HCT116 (cell line): Measurements from ENCODE around the gene RNF39. TPM values are rescaled to one million over a fixed set of nuclear protein-coding genes. Genes with fewer than 3 reads are reported as not detected.
A peak's percentile ranks its signal among the peaks of the same experiment; 100 is the strongest.

Experiments
- ATAC-seq: fragments of 200-7000 bp; cut with Tn5 transposase; 2 replicates; pipeline ENCODE4 v1.9.1; 2020; ENCODE audit warnings: mild to moderate bottlenecking, moderate library complexity
- BruUV-seq: library from RNA; stranded (reverse); fragments of 400-500 nt; replicated peaks from 2 replicates; lab custom pipeline; 2021; lab: Mats Ljungman, UMichigan
- CTCF ChIA-PET: fragments of 300-600 bp; sonication (Branson Sonifier 250); formaldehyde crosslinking; loops from one replicate; lab custom pipeline; 2021; ENCODE audit warnings: antibody characterized with exemption; lab: Charles Lee
- POLR2A ChIA-PET: fragments of 300-600, 350-600 bp; sonication (Branson Sonifier 250); formaldehyde crosslinking; loops from one replicate; lab custom pipeline; 2021; ENCODE audit warnings: antibody characterized with exemption; lab: Charles Lee
- RAD21 ChIA-PET, 2 experiments: fragments of 300-600 bp; sonication (Branson Sonifier 250); formaldehyde crosslinking; loops; one replicate each; lab custom pipeline; 2023; ENCODE audit warnings: low total read pairs in 2 of 2; ENCODE audit not compliant: uncharacterized antibody in 2 of 2, unreplicated experiment in 2 of 2, low non-redundant PET in 1 of 2; lab: Charles Lee
- DNase-seq: peaks from one replicate; pipeline ENCODE4 v3.0.0-alpha.2; 2010; ENCODE audit warnings: low read depth, low spot score
- H2AFZ ChIP-seq: fragments of 200-600 bp; shearing (Covaris generic), sonication (generic); 2 replicates; pipeline ENCODE4 v1.6.1; 2017; ENCODE audit warnings: low read depth, mixed run types, mixed read lengths, antibody characterized with exemption, low read length; ENCODE audit not compliant: poor library complexity, severe bottlenecking
- H3K27ac ChIP-seq: 2 replicates; pipeline ENCODE4 v1.5.1; 2012; ENCODE audit warnings: low read depth, low read length
- H3K27me3 ChIP-seq: fragments of 200-600 bp; sonication (generic); 2 replicates; pipeline ENCODE4 v1.6.1; 2016; ENCODE audit warnings: mixed run types, low read length, mixed read lengths; ENCODE audit not compliant: insufficient read depth
- H3K36me3 ChIP-seq, 2 experiments: fragments of 200-500 bp in 1 of 2; fragments of 200-600 bp in 1 of 2; sonication (Bioruptor generic) in 1 of 2; sonication (generic) in 1 of 2; 2 replicates each; pipeline versions ENCODE4 v1.5.1 to v1.6.1; 2014 to 2016; ENCODE audit warnings: low read length in 2 of 2, inconsistent platforms in 1 of 2, mixed read lengths in 1 of 2, mixed run types in 1 of 2; ENCODE audit not compliant: insufficient read depth in 2 of 2, control insufficient read depth in 1 of 2
- H3K4me1 ChIP-seq, 2 experiments: fragments of 200-600 bp in 1 of 2; sonication (generic) in 1 of 2; 2 replicates each; pipeline versions ENCODE4 v1.5.1 to v1.6.1; 2012 to 2017; ENCODE audit warnings: low read length in 2 of 2, inconsistent platforms in 1 of 2, mild to moderate bottlenecking in 1 of 2, mixed read lengths in 1 of 2, mixed run types in 1 of 2, moderate library complexity in 1 of 2; ENCODE audit not compliant: insufficient read depth in 2 of 2, control insufficient read depth in 1 of 2
- H3K4me2 ChIP-seq: fragments of 200-600 bp; sonication (generic); 2 replicates; pipeline ENCODE4 v1.6.1; 2017; ENCODE audit warnings: mixed run types, low read length, mixed read lengths
- H3K4me3 ChIP-seq, 2 experiments: fragments of 200-600 bp in 1 of 2; sonication (generic) in 1 of 2; replicated peaks in 1 of 2; 2 replicates each; pipeline ENCODE4 v1.5.1; 2011 to 2016; ENCODE audit warnings: low read length in 2 of 2, control low read depth in 1 of 2, low read depth in 1 of 2, mild to moderate bottlenecking in 1 of 2, mixed read lengths in 1 of 2, mixed run types in 1 of 2
- H3K79me2 ChIP-seq: fragments of 200-600 bp; sonication (generic); 2 replicates; pipeline ENCODE4 v1.6.1; 2017; ENCODE audit warnings: mild to moderate bottlenecking, mixed run types, low read length, moderate library complexity, mixed read lengths; ENCODE audit not compliant: insufficient read depth
- H3K9ac ChIP-seq: fragments of 200-600 bp; sonication (generic); 2 replicates; pipeline ENCODE4 v1.6.1; 2016; ENCODE audit warnings: low read length, mixed read lengths
- H3K9me2 ChIP-seq: fragments of 200-600 bp; sonication (generic), shearing (Covaris generic); 2 replicates; pipeline ENCODE4 v1.6.1; 2017; ENCODE audit warnings: mixed run types, mild to moderate bottlenecking, moderate library complexity; ENCODE audit not compliant: insufficient read depth
- H3K9me3 ChIP-seq, 2 experiments: fragments of 200-500 bp in 1 of 2; fragments of 200-600 bp in 1 of 2; sonication (Bioruptor generic) in 1 of 2; sonication (generic) in 1 of 2; 2 replicates each; pipeline ENCODE4 v1.6.1; 2014 to 2017; ENCODE audit warnings: low read length in 2 of 2, mixed read lengths in 2 of 2, inconsistent platforms in 1 of 2, low read depth in 1 of 2, mild to moderate bottlenecking in 1 of 2, mixed run types in 1 of 2, moderate library complexity in 1 of 2; ENCODE audit not compliant: control insufficient read depth in 1 of 2, insufficient read depth in 1 of 2
- H4K20me1 ChIP-seq: fragments of 200-600 bp; sonication (generic), shearing (Covaris generic); 2 replicates; pipeline ENCODE4 v1.6.1; 2017; ENCODE audit warnings: mixed run types, mild to moderate bottlenecking, moderate library complexity; ENCODE audit not compliant: insufficient read depth
- CTCF ChIP-seq, 3 experiments: fragments of 200-600 bp in 1 of 3; sonication (generic) in 1 of 3; IDR thresholded peaks in 2 of 3; conservative IDR thresholded peaks in 1 of 3; 2 replicates each; pipeline ENCODE4 v1.5.1; 2012 to 2017; ENCODE audit warnings: low read depth in 2 of 3, low read length in 2 of 3, antibody characterized with exemption in 1 of 3, borderline replicate concordance in 1 of 3, control low read depth in 1 of 3, mild to moderate bottlenecking in 1 of 3, mixed read lengths in 1 of 3, mixed run types in 1 of 3, moderate library complexity in 1 of 3; ENCODE audit not compliant: insufficient read depth in 1 of 3
- ELF1 ChIP-seq: IDR thresholded peaks from 2 replicates; pipeline ENCODE4 v1.6.1; 2012; ENCODE audit warnings: low read depth, borderline replicate concordance
- FOSL1 ChIP-seq: IDR thresholded peaks from 2 replicates; pipeline ENCODE4 v1.6.1; 2012; ENCODE audit warnings: low read depth
- POLR2A ChIP-seq: IDR thresholded peaks from 2 replicates; pipeline ENCODE4 v1.7.0; 2011; ENCODE audit warnings: borderline replicate concordance; ENCODE audit not compliant: insufficient read depth, insufficient read length; ENCODE audit errors: extremely low read depth
- POLR2AphosphoS5 ChIP-seq: IDR thresholded peaks from 2 replicates; pipeline ENCODE4 v1.6.1; 2011; ENCODE audit warnings: mild to moderate bottlenecking, low read depth, low read length, moderate library complexity
- RAD21 ChIP-seq: IDR thresholded peaks from 2 replicates; pipeline ENCODE4 v1.6.1; 2012; ENCODE audit warnings: low read depth, mild to moderate bottlenecking
- SIN3A ChIP-seq: IDR thresholded peaks from 2 replicates; pipeline ENCODE4 v1.6.1; 2012; ENCODE audit warnings: low read depth
- SRF ChIP-seq: IDR thresholded peaks from 2 replicates; pipeline ENCODE4 v1.6.1; 2012; ENCODE audit warnings: low read depth
- YY1 ChIP-seq: IDR thresholded peaks from 2 replicates; pipeline ENCODE4 v1.6.1; 2011; ENCODE audit warnings: low read length, low read depth, moderate library complexity, mild to moderate bottlenecking; ENCODE audit not compliant: insufficient replicate concordance; ENCODE audit errors: extremely low read depth
- intact Hi-C: fragments of 100-400 bp; cut with micrococcal nuclease; formaldehyde crosslinking; loops from 2 replicates; pipeline ENCODE4 v1.10.0; 2022
- total RNA-seq: library from RNA; stranded (reverse); gene quantifications from one replicate; pipeline ENCODE4 v1.2.1, GENCODE V29; 2021; ENCODE audit not compliant: unreplicated experiment
- TF ChIP-seq, protein P1 (sequence below): IDR thresholded peaks from 2 replicates; pipeline ENCODE4 v1.6.1; 2012; ENCODE audit warnings: low read depth

RNF39 gene
- total RNA-seq, 1 experiment from 2014 or later: 0.22 TPM

GRCh38 chr6:30102414-30102969 lies 26.9 kb upstream of the RNF39 start:
- no peaks in the 10 kb centered on the region for H3K79me2 ChIP-seq
- peaks cover 23 to 50% of the 10 kb centered on the region in 2 experiments for H3K4me1 ChIP-seq
- H3K4me3 ChIP-seq: peak overlapping the region; percentile 50 to 56
- H2AFZ ChIP-seq: peak overlapping the region; percentile 28
- no peaks in the 10 kb centered on the region for H3K36me3 ChIP-seq
- no peaks in the 10 kb centered on the region for H4K20me1 ChIP-seq
- ChIA-PET POLR2A (interaction anchor here (0.9 to 1.4 kb wide), 9 partner anchors 11 to 69 kb away, joined by 3 to 18 read pairs (median 4); partner anchors contain the start of gene POLR1H), CTCF (interaction anchor here (0.7 to 6.4 kb wide), 14 partner anchors 9 to 448 kb away, joined by 3 to 105 read pairs (median 4); no protein-coding TSS in a partner anchor), RAD21 (interaction anchor here (0.7 to 1.4 kb wide), 4 partner anchors 11 to 49 kb away, joined by 3 to 6 read pairs (median 4); no protein-coding TSS in a partner anchor)
- peak overlapping the region; percentile 91 for H3K4me2 ChIP-seq
- no peaks in the 10 kb centered on the region for H3K9me2 ChIP-seq
- ATAC-seq (peak; percentile 6), DNase-seq (no peak)
- TSS peak; percentile 64 for BruUV-seq
- no peaks in the 10 kb centered on the region for H3K27me3 ChIP-seq
- H3K9ac ChIP-seq: peak overlapping the region; percentile 64
- H3K27ac ChIP-seq: no peak overlapping the region; the same call in 1 of the 2 replicates
- no peaks in the 10 kb centered on the region for H3K9me3 ChIP-seq
- intact Hi-C loops: loop anchor here (2.0 kb wide), 1 partner anchor 60 kb away; the partner anchor contains the start of gene TRIM15
- TF ChIP-seq POLR2A: peak; percentile 8
- no peak for TF ChIP-seq YY1
- TF ChIP-seq SRF: no peak

- H3K4me2 ChIP-seq: peak overlapping the region; percentile 91
- H3K9me2 ChIP-seq: no peaks in the 10 kb centered on the region
- peak overlapping the region; percentile 50 to 56 for H3K4me3 ChIP-seq
- no peak overlapping the region; the same call in 1 of the 2 replicates for H3K27ac ChIP-seq
- peak overlapping the region; percentile 28 for H2AFZ ChIP-seq
- no peaks in the 10 kb centered on the region for H3K9me3 ChIP-seq
- H4K20me1 ChIP-seq: no peaks in the 10 kb centered on the region
- no peaks in the 10 kb centered on the region for H3K27me3 ChIP-seq
- BruUV-seq: TSS peak; percentile 89
- no peaks in the 10 kb centered on the region for H3K79me2 ChIP-seq
- H3K36me3 ChIP-seq: no peaks in the 10 kb centered on the region
- RAD21 ChIA-PET: interaction anchor here (0.6 to 1.2 kb wide), 4 partner anchors 35 to 50 kb away, joined by 3 to 5 read pairs (median 4); partner anchors contain the start of genes POLR1H (in 1 of the 2) and PPP1R11 (in 1 of the 2)
- H3K9ac ChIP-seq: peak overlapping the region; percentile 64
- ATAC-seq: peak; percentile 91
- POLR2A ChIA-PET: interaction anchor here (0.9 to 1.4 kb wide), 7 partner anchors 10 to 69 kb away, joined by 3 to 18 read pairs (median 4); partner anchors contain the start of gene POLR1H
- intact Hi-C loops: loop anchor here (2.0 kb wide), 1 partner anchor 61 kb away; the partner anchor contains the start of gene TRIM15
- peaks cover 23 to 56% of the 10 kb centered on the region in 2 experiments for H3K4me1 ChIP-seq
- CTCF ChIA-PET: interaction anchor here (0.6 to 6.4 kb wide), 7 partner anchors 10 to 254 kb away, joined by 3 to 105 read pairs (median 3); no protein-coding TSS in a partner anchor
- DNase-seq: peak; percentile 74
- TF ChIP-seq FOSL1 (no peak), POLR2AphosphoS5 (peak; percentile 95), CTCF (IDR thresholded peaks at IDR 0.05 in 2 of 3, conservative IDR thresholded peaks at IDR 0.05 in 1 of 3; ENCODE audit: borderline replicate concordance in 1 of 3, insufficient read depth in 1 of 3, low read depth in 2 of 3, low read length in 2 of 3) (0 out of 6 replicates have a peak, but pooled peaks of 2 of the 3 experiments have one; percentile 10 to 15), ELF1 (no peak), RAD21 (peak; percentile 23; the same call in 1 of the 2 replicates), SIN3A (no peak)
- TF ChIP-seq, protein P1, sequence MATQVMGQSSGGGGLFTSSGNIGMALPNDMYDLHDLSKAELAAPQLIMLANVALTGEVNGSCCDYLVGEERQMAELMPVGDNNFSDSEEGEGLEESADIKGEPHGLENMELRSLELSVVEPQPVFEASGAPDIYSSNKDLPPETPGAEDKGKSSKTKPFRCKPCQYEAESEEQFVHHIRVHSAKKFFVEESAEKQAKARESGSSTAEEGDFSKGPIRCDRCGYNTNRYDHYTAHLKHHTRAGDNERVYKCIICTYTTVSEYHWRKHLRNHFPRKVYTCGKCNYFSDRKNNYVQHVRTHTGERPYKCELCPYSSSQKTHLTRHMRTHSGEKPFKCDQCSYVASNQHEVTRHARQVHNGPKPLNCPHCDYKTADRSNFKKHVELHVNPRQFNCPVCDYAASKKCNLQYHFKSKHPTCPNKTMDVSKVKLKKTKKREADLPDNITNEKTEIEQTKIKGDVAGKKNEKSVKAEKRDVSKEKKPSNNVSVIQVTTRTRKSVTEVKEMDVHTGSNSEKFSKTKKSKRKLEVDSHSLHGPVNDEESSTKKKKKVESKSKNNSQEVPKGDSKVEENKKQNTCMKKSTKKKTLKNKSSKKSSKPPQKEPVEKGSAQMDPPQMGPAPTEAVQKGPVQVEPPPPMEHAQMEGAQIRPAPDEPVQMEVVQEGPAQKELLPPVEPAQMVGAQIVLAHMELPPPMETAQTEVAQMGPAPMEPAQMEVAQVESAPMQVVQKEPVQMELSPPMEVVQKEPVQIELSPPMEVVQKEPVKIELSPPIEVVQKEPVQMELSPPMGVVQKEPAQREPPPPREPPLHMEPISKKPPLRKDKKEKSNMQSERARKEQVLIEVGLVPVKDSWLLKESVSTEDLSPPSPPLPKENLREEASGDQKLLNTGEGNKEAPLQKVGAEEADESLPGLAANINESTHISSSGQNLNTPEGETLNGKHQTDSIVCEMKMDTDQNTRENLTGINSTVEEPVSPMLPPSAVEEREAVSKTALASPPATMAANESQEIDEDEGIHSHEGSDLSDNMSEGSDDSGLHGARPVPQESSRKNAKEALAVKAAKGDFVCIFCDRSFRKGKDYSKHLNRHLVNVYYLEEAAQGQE: no peak
Measured at GRCh38 chr6:30101444-30102413, 26.2 kb upstream of the RNF39 start.
